Stomach (tissue), 9 donors: ENCODE results near the gene PDE4B. TPM values are rescaled to one million over a fixed set of nuclear protein-coding genes. Genes with fewer than 3 reads are reported as not detected.
A peak's percentile ranks its signal among the peaks of the same experiment; 100 is the strongest.

ENCODE experiments used
- DNase-seq, 2 donors: peaks; one replicate each; pipeline versions ENCODE4 v3.0.0 to v3.0.0-alpha.2; 2013 to 2019
- H3K27ac ChIP-seq, 5 donors: fragments of 200-600 bp in 4 of 5; sonication (generic) in 4 of 5; one replicate each; pipeline ENCODE4 v1.5.1; 2013 to 2019; ENCODE audit warnings: mild to moderate bottlenecking in 1 of 5, moderate library complexity in 1 of 5
- H3K27me3 ChIP-seq, 3 donors: fragments of 200-600 bp; sonication (generic); one replicate each; pipeline ENCODE4 v1.5.1; 2017 to 2019; ENCODE audit warnings: mixed run types in 1 of 3
- H3K36me3 ChIP-seq, 4 donors: fragments of 200-600 bp; sonication (generic); 1 replicate in 3 of 4; 2 replicates in 1 of 4; pipeline ENCODE4 v1.5.1; 2016 to 2019
- H3K4me1 ChIP-seq, 4 donors: fragments of 200-600 bp; sonication (generic); one replicate each; pipeline ENCODE4 v1.5.1; 2016 to 2019
- H3K4me3 ChIP-seq, 4 donors: fragments of 200-600 bp; sonication (generic) in 3 of 4; one replicate each; pipeline ENCODE4 v1.5.1; 2016 to 2019; ENCODE audit warnings: mild to moderate bottlenecking in 1 of 4
- H3K9me3 ChIP-seq, 4 donors: fragments of 200-600 bp; sonication (generic); one replicate each; pipeline ENCODE4 v1.5.1; 2016 to 2019
- EP300 ChIP-seq: sonication (generic); formaldehyde crosslinking; IDR thresholded peaks from one replicate; pipeline ENCODE4 v1.6.1; 2017; ENCODE audit warnings: antibody characterized with exemption
- POLR2A ChIP-seq, 4 donors: fragments of 450-650 bp; IDR thresholded peaks; one replicate each; pipeline ENCODE4 v1.6.1; 2016; ENCODE audit warnings: antibody characterized with exemption in 4 of 4, control low read depth in 2 of 4, mild to moderate bottlenecking in 1 of 4, moderate library complexity in 1 of 4
- POLR2AphosphoS5 ChIP-seq, 3 donors: sonication (generic); formaldehyde crosslinking; IDR thresholded peaks; one replicate each; pipeline ENCODE4 v1.6.1; 2016; ENCODE audit warnings: antibody characterized with exemption in 3 of 3
- WGBS, 5 donors: extraction: QIAGEN DNeasy Blood & Tissue Kit in 3 of 5; methylation state at CpG; one replicate each; pipeline versions ENCODE4 v1.1.5 to v1.1.7; 2013 to 2018; 5-methylcytosine and 5-hydroxymethylcytosine counted together
- intact Hi-C: fragments of 100-400 bp; cut with DNase I; formaldehyde crosslinking; loops from one replicate; pipeline ENCODE4 v1.15.1; 2023; ENCODE audit warnings: low total_unique reads
- polyA plus RNA-seq, 3 donors: library from polyadenylated mRNA; stranded (reverse); fragments of 200-250 nt; gene quantifications; one replicate each; pipeline ENCODE4 v1.2.3, GENCODE V29; 2013
- total RNA-seq, 5 donors: library from RNA; depleted of rRNA; stranded (reverse); fragments of >200 nt; gene quantifications; one replicate each; pipeline versions ENCODE4 v1.1.0 to v1.2.3, GENCODE V29; 2014 to 2016
- TF ChIP-seq, protein P1 (sequence below), 7 experiments: fragments of 450-650 bp in 4 of 7; fragments of 200-600 bp in 3 of 7; sonication (generic) in 3 of 7; IDR thresholded peaks; one replicate each; pipeline ENCODE4 v1.5.1; 2016 to 2019; ENCODE audit warnings: antibody characterized with exemption in 7 of 7, control low read depth in 2 of 7, mild to moderate bottlenecking in 1 of 7
- donor health status: healthy with polysubstance abuse.
- donor health status: Bipolar disorder and iron deficiency.
- donor health status: healthy.

PDE4B gene
- total and polyA plus RNA-seq, 8 donors: 0.45 to 34.3 (median 3.2) TPM

DNA sequence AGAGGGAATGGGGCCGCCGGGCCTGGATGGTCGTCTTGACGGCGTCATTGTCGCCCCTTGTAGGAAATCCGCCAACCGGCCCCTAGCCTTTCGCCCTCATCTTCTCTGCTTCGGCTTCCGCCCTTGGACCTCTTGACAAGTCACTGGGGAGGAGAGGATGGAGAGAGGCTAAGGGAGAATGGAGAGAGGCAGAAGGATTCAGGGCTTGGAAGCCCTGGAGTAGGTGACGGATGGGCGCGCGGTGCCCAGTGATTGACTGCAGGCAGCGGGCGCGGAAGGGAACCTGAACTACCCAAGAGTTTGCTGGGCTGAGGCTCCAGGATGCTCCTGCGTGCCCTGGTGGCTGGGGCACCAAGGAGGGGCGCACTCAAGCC, 651 bp downstream of the PDE4B start:
- peak in 1 of 2 donors; percentile 11 for DNase-seq
- WGBS, 5 donors: 7 to 10% (median 8%) methylated on average over 18 to 20 of the region's 20 CpGs
- no peak overlapping the region for H3K27ac ChIP-seq
- TF ChIP-seq POLR2AphosphoS5 (IDR thresholded peaks at IDR 0.05): no peak
- TF ChIP-seq EP300: no peak
- no peak for TF ChIP-seq POLR2A (IDR thresholded peaks at IDR 0.05)
- intact Hi-C loops: no loop called here
- peaks cover 3 to 59% (median 21%) of the 10 kb centered on the region in 3 donors for H3K27me3 ChIP-seq
- peak overlapping the region; percentile 16 to 47 (median 37) for H3K4me3 ChIP-seq
- H3K4me1 ChIP-seq: peaks cover 0 to 20% (median 16%) of the 10 kb centered on the region in 4 donors
- no peaks in the 10 kb centered on the region for H3K36me3 ChIP-seq
- peaks cover 0 to 16% (median 11%) of the 10 kb centered on the region in 4 donors for H3K9me3 ChIP-seq

DNA sequence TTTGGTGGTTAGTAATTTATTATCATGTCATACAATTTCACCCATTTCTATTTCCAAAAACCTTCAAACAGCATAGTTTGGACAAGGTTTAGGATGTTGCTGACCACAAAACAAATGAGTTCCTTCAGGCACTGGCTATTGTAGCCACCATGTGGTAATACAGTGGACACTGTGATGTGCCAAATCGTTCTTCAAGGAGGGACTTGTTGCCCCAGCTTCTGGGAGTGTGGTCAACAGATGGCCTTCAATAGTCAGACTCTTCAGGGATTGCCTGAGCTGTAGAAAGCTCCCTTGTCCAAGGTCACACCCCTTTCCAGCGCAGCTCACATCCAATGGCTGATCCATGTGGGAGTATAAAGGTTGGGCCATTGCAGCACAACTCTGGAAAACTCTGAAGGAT, 2.6 kb downstream of the PDE4B start:
- 62 to 82% (median 76%) methylated on average over 2 of the region's 2 CpGs for whole genome bisulfite sequencing, 5 donors
- Histone ChIP-seq H3K9me3 (no peaks in the 10 kb centered on the region), H3K27ac (no peak overlapping the region), H3K4me1 (peaks cover 0 to 20% (median 16%) of the 10 kb centered on the region in 4 donors), H3K36me3 (no peaks in the 10 kb centered on the region), H3K4me3 (no peak overlapping the region), H3K27me3 (peaks cover 3 to 59% (median 21%) of the 10 kb centered on the region in 3 donors)
- intact Hi-C loops: no loop called here
- TF ChIP-seq POLR2AphosphoS5 (IDR thresholded peaks at IDR 0.05) (no peak), POLR2A (IDR thresholded peaks at IDR 0.05) (no peak), EP300 (no peak)
- TF ChIP-seq, protein P1, sequence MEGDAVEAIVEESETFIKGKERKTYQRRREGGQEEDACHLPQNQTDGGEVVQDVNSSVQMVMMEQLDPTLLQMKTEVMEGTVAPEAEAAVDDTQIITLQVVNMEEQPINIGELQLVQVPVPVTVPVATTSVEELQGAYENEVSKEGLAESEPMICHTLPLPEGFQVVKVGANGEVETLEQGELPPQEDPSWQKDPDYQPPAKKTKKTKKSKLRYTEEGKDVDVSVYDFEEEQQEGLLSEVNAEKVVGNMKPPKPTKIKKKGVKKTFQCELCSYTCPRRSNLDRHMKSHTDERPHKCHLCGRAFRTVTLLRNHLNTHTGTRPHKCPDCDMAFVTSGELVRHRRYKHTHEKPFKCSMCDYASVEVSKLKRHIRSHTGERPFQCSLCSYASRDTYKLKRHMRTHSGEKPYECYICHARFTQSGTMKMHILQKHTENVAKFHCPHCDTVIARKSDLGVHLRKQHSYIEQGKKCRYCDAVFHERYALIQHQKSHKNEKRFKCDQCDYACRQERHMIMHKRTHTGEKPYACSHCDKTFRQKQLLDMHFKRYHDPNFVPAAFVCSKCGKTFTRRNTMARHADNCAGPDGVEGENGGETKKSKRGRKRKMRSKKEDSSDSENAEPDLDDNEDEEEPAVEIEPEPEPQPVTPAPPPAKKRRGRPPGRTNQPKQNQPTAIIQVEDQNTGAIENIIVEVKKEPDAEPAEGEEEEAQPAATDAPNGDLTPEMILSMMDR (IDR thresholded peaks at IDR 0.05): no peak
- no peak for DNase-seq

DNA sequence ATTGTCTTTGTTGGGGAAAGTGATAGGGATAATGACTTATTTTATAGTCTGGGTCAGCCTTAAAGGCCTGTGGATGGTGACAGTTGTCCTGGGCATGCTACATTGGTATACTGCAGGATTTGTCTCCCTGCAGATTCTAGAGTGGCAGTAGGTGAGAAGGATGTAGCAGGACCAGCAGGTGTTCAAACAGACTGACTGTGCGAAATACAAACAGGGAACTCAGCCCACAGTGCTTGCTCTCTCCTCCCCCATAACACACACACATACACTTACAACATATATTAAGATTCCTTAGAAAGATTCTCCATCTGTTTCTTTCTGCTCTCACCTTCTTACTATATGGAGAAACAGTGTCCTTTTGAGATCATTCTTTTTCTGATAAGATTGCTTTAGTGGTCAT, 6.9 kb downstream of the PDE4B start:
- no peak overlapping the region for H3K27ac ChIP-seq
- H3K4me1 ChIP-seq: no peaks in the 10 kb centered on the region
- WGBS, 5 donors: 77 to 95% (median 92%) methylated on average over 1 of the region's 1 CpG
- H3K4me3 ChIP-seq: no peak overlapping the region
- H3K9me3 ChIP-seq: no peaks in the 10 kb centered on the region
- TF ChIP-seq EP300: no peak
- no peak for TF ChIP-seq POLR2A (IDR thresholded peaks at IDR 0.05)
- no peak for TF ChIP-seq POLR2AphosphoS5 (IDR thresholded peaks at IDR 0.05)
- TF ChIP-seq, protein P1 (IDR thresholded peaks at IDR 0.05): no peak
- peaks cover 0 to 22% (median 0%) of the 10 kb centered on the region in 3 donors for H3K27me3 ChIP-seq
- no peak for DNase-seq
- no peaks in the 10 kb centered on the region for H3K36me3 ChIP-seq
- intact Hi-C loops: no loop called here

DNA sequence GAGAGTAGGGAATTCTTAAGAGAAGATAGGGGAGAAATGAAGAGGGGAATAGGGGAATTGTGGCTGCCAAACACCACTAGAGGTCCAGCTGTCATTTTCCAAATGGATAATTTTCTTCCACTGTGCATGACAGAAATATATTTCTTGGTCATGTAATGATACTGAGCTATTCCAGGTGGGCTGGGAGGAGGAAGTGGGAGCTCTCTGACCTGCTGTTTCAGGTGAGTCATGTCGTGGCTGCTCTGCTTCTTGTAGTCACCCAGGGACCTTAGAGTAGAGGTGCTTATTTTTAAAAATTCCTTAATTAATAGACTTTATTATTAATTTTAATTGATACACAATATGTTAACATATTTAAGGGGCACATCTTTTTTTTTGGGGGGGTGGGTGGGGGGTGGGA, 11.9 kb downstream of the PDE4B start:
- WGBS, 5 donors: 47 to 74% (median 53%) methylated on average over 1 of the region's 1 CpG
- Histone ChIP-seq H3K4me1 (no peaks in the 10 kb centered on the region), H3K36me3 (no peaks in the 10 kb centered on the region), H3K27me3 (no peaks in the 10 kb centered on the region), H3K9me3 (no peaks in the 10 kb centered on the region), H3K4me3 (no peak overlapping the region), H3K27ac (no peak overlapping the region)
- intact Hi-C loops: no loop called here
- TF ChIP-seq POLR2AphosphoS5 (IDR thresholded peaks at IDR 0.05): no peak
- no peak for DNase-seq

DNA sequence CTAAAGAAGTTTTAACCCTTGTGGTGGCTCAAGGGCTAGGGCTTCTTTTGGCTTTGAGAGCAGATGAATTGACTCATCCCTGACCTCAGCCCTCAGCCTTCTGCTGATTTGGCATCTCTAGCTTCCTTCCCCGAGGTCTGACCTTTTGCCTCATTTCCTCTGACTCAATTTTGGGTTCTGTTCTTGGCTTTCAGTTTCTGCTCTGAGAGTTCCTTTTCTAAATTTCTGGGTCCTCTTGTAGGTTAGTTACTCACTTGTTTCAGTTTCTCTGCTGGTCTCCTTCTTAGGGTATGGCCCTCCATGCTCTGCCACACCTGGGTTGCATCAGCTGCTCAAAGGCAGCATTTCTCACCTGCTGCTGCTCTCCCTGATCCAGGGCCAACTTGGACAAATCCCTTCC, 19.4 kb downstream of the PDE4B start:
- no peak for TF ChIP-seq EP300
- TF ChIP-seq POLR2A (IDR thresholded peaks at IDR 0.05): no peak
- TF ChIP-seq, protein P1 (IDR thresholded peaks at IDR 0.05): no peak
- peak in 1 of 3 donors; percentile 22 for TF ChIP-seq POLR2AphosphoS5 (IDR thresholded peaks at IDR 0.05)
- Histone ChIP-seq H3K27me3 (no peaks in the 10 kb centered on the region), H3K4me3 (no peak overlapping the region), H3K27ac (peak overlapping the region in 1 of 5 donors; percentile 63), H3K4me1 (peaks cover 0 to 7% (median 0%) of the 10 kb centered on the region in 4 donors), H3K36me3 (no peaks in the 10 kb centered on the region), H3K9me3 (no peaks in the 10 kb centered on the region)
- intact Hi-C loops: no loop called here
- peak in 1 of 2 donors; percentile 54 for DNase-seq
- 17 to 39% (median 21%) methylated on average over 1 of the region's 1 CpG for WGBS, 5 donors
